Measurements from ENCODE around the gene CYS1. TPM values are rescaled to one million over a fixed set of nuclear protein-coding genes. Genes with fewer than 3 reads are reported as not detected.

CYS1 gene
- total and polyA plus RNA-seq, 2 of the 8 experiments (the other 6 are each of a cell fraction or from before 2014, with no cell fraction given) = 0.09 to 0.13 TPM

- no peak for TF ChIP-seq RFX5 (IDR thresholded peaks at IDR 0.05; ENCODE audit: borderline replicate concordance, low read depth, low read length)
- no peak for TF ChIP-seq BACH1 (IDR thresholded peaks at IDR 0.05; ENCODE audit: low read length)
Observed at GRCh38 chr2:10019174-10019573, 61.0 kb downstream of the CYS1 start (continued).

Data from H1 (cell line).